K562 (cell line): ENCODE data around the gene FARSA. TPM values are rescaled to one million over a fixed set of nuclear protein-coding genes. Genes with fewer than 3 reads are reported as not detected.

Experiments used
- BRD4 ChIP-seq: fragments of 200-600 bp; sonication (generic); IDR thresholded peaks from 2 replicates; pipeline ENCODE4 v1.6.1; 2017; ENCODE audit warnings: inconsistent platforms
- ESRRA ChIP-seq: fragments of 450-650 bp; IDR thresholded peaks from 2 replicates; pipeline ENCODE4 v1.6.1; 2014; ENCODE audit warnings: low read depth, mild to moderate bottlenecking, moderate library complexity, borderline replicate concordance
- FIP1L1 ChIP-seq: fragments of 200-400 bp; formaldehyde crosslinking; IDR thresholded peaks from 2 replicates; pipeline ENCODE4 v1.6.1; 2018; ENCODE audit warnings: mild to moderate bottlenecking, low read depth, low read length; ENCODE audit not compliant: poor library complexity, severe bottlenecking
- FOXA3 ChIP-seq, 2 experiments: fragments of 450-650 bp in 1 of 2; sonication (generic) in 1 of 2; formaldehyde crosslinking; IDR thresholded peaks in 1 of 2; conservative IDR thresholded peaks in 1 of 2; 2 replicates each; pipeline versions ENCODE4 v1.4.0 to v1.8.0; 2020 to 2022; ENCODE audit warnings: mild to moderate bottlenecking in 2 of 2, missing genetic modification reagents in 1 of 2
- FUS ChIP-seq: fragments of 200-400 bp; formaldehyde crosslinking; optimal IDR thresholded peaks from 2 replicates; pipeline ENCODE3; 2017; ENCODE audit warnings: low read depth, low read length
- HIVEP1 ChIP-seq: fragments of 250-450 bp; sonication (Bioruptor Pico); IDR thresholded peaks from 2 replicates; pipeline ENCODE4 v1.4.0; 2020; ENCODE audit warnings: mild to moderate bottlenecking
- HMG20A ChIP-seq: fragments of 450-650 bp; formaldehyde crosslinking; conservative IDR thresholded peaks from 2 replicates; pipeline ENCODE4 v1.4.0; 2020; ENCODE audit warnings: mild to moderate bottlenecking, mixed read lengths
- HMG20B ChIP-seq: fragments of 250-450 bp; sonication (Bioruptor Pico); IDR thresholded peaks from 2 replicates; pipeline ENCODE4 v1.5.0; 2021; ENCODE audit warnings: mild to moderate bottlenecking
- KLF13 ChIP-seq: fragments of 450-650 bp; IDR thresholded peaks from 2 replicates; pipeline ENCODE4 v1.6.1; 2016; ENCODE audit warnings: missing genetic modification characterization, low read depth, mild to moderate bottlenecking, missing compliant biosample characterization, moderate library complexity, borderline replicate concordance
- MEIS2 ChIP-seq: fragments of 450-650 bp; IDR thresholded peaks from 2 replicates; pipeline ENCODE4 v1.6.1; 2014; ENCODE audit warnings: mild to moderate bottlenecking; ENCODE audit not compliant: partially characterized antibody
- MTF1 ChIP-seq: fragments of 250-450 bp; sonication (Bioruptor Pico); IDR thresholded peaks from 2 replicates; pipeline ENCODE4 v1.9.0; 2021; ENCODE audit warnings: moderate library complexity, mild to moderate bottlenecking, inconsistent platforms, borderline replicate concordance
- NFRKB ChIP-seq: fragments of 450-650 bp; IDR thresholded peaks from 2 replicates; pipeline ENCODE4 v1.6.1; 2016; ENCODE audit warnings: low read depth
- NR4A1 ChIP-seq, 2 experiments: fragments of 250-450 bp in 1 of 2; fragments of 450-650 bp in 1 of 2; sonication (Bioruptor Pico) in 1 of 2; IDR thresholded peaks; 2 replicates each; pipeline versions ENCODE4 v1.4.0 to v1.6.1; 2016 to 2020; ENCODE audit warnings: mild to moderate bottlenecking in 2 of 2, missing compliant biosample characterization in 1 of 2, missing genetic modification characterization in 1 of 2, moderate library complexity in 1 of 2
- RFX1 ChIP-seq: fragments of 450-650 bp; IDR thresholded peaks from 2 replicates; pipeline ENCODE4 v1.6.1; 2016; ENCODE audit warnings: mild to moderate bottlenecking, moderate library complexity
- SMAD3 ChIP-seq: fragments of 450-650 bp; formaldehyde crosslinking; conservative IDR thresholded peaks from 2 replicates; pipeline ENCODE4 v1.4.0; 2020; ENCODE audit warnings: mild to moderate bottlenecking
- TARDBP ChIP-seq: fragments of 450-650 bp; IDR thresholded peaks from 2 replicates; pipeline ENCODE4 v1.6.1; 2016
- TBP ChIP-seq: optimal IDR thresholded peaks from 2 replicates; pipeline ENCODE3; 2011; ENCODE audit warnings: low read depth, low read length, improper control_type of control experiment
- THRAP3 ChIP-seq: fragments of 450-650 bp; IDR thresholded peaks from 2 replicates; pipeline ENCODE4 v1.6.1; 2016; ENCODE audit warnings: mild to moderate bottlenecking, inconsistent platforms, borderline replicate concordance
- polyA plus RNA-seq, 8 experiments: library from polyadenylated mRNA; depleted of rRNA in 4 of 8; stranded (reverse) in 5 of 8; unstranded in 3 of 8; fragments of >200 nt; fragmentation: Nextera tagmentation in 2 of 8; fragmentation: Illumina TruSeq in 1 of 8; extraction: Ambion mirVana in 2 of 8; extraction: Trizol in 1 of 8; gene quantifications; 2 replicates each; pipeline versions ENCODE4 v1.2.1 to v1.2.3, GENCODE V29; 2011 to 2014; ENCODE audit warnings: inconsistent platforms in 1 of 8, missing spikeins in 1 of 8
- total RNA-seq, 7 experiments: library from RNA; depleted of rRNA in 6 of 7; stranded (reverse); fragments of >200 nt in 6 of 7; fragmentation: Illumina TruSeq in 2 of 7; extraction: Trizol in 2 of 7; gene quantifications; 2 replicates each; pipeline versions ENCODE4 v1.2.1 to v1.2.3, GENCODE V29; 2011 to 2021; ENCODE audit warnings: low replicate concordance in 1 of 7
- TF ChIP-seq, protein P1 (sequence below): fragments of 250-450 bp; sonication (Bioruptor Pico); IDR thresholded peaks from 2 replicates; pipeline ENCODE4 v1.5.0; 2022; ENCODE audit warnings: mild to moderate bottlenecking
- TF ChIP-seq, protein P2 (sequence below), 2 experiments: IDR thresholded peaks; 2 replicates each; pipeline ENCODE4 v1.6.1; 2011; ENCODE audit warnings: borderline replicate concordance in 1 of 2, control low read depth in 1 of 2, low read depth in 1 of 2, low read length in 1 of 2, mild to moderate bottlenecking in 1 of 2, mixed read lengths in 1 of 2, moderate library complexity in 1 of 2; ENCODE audit not compliant: insufficient read depth in 1 of 2, insufficient read length in 1 of 2, poor library complexity in 1 of 2, severe bottlenecking in 1 of 2; ENCODE audit errors: extremely low read depth in 1 of 2
- TF ChIP-seq, protein P3 (sequence below): fragments of 450-650 bp; IDR thresholded peaks from 2 replicates; pipeline ENCODE4 v1.6.1; 2017; ENCODE audit warnings: antibody characterized with exemption, mild to moderate bottlenecking

FARSA gene
- total and polyA plus RNA-seq, 9 of the 15 experiments (the other 6 are each of a cell fraction or from before 2014, with no cell fraction given): 25.2 to 237 (median 89.6) TPM

DNA sequence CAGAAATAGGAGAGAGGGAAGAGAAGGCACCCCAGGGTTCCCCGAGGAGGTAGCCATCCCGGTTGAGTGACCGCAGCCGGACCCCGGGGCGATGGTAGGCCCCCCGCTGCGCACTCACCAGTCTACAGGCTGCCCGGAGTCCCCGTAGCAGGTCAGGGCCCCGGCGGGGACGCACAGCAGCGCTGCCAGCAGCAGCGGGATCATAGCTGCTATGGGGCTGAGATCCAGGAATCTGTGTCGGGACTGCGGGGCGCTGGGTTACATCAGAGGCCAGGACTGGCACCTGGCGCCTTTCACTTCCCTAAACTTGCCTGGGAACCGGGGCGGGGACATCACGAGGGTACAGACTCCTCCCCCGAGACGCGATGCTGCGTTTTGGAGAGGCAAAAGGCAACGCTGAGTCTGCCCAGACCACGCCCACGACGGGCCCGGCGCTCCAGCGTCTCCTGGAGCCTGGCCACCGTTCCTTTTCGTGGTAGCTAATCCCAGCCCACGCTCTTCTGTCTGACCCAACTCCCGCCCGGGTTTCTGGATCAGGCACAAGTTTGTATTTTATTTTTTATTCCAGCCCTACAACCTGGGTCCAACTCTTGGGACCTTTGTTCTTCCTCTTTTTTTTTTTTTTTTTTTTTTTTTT lies 52.2 kb downstream of the FARSA start, which contains the start of gene DNASE2 (continued):
- TF ChIP-seq RFX1 (no peak), MEIS2 (no peak), FIP1L1 (no peak), NFRKB (no peak), KLF13 (tag) (no peak), HMG20B (CRISPR knock-in tag) (no peak), TBP (peak; percentile 45), BRD4 (no peak), THRAP3 (no peak), FUS (no peak), TARDBP (0 out of 2 replicates have a peak, but pooled peaks have one; percentile 29), NR4A1 (CRISPR knock-in tag; IDR thresholded peaks at IDR 0.05) (no peak), NR4A1 (tag; IDR thresholded peaks at IDR 0.05) (no peak), HMG20A (CRISPR knock-in tag) (no peak), FOXA3 (CRISPR knock-in tag; conservative IDR thresholded peaks at IDR 0.05 in 1 of 2, IDR thresholded peaks at IDR 0.05 in 1 of 2) (no peak), ESRRA (0 out of 2 replicates have a peak, but pooled peaks have one; percentile 27), SMAD3 (no peak), HIVEP1 (CRISPR knock-in tag) (no peak), MTF1 (CRISPR knock-in tag) (no peak)
- TF ChIP-seq, protein P1, sequence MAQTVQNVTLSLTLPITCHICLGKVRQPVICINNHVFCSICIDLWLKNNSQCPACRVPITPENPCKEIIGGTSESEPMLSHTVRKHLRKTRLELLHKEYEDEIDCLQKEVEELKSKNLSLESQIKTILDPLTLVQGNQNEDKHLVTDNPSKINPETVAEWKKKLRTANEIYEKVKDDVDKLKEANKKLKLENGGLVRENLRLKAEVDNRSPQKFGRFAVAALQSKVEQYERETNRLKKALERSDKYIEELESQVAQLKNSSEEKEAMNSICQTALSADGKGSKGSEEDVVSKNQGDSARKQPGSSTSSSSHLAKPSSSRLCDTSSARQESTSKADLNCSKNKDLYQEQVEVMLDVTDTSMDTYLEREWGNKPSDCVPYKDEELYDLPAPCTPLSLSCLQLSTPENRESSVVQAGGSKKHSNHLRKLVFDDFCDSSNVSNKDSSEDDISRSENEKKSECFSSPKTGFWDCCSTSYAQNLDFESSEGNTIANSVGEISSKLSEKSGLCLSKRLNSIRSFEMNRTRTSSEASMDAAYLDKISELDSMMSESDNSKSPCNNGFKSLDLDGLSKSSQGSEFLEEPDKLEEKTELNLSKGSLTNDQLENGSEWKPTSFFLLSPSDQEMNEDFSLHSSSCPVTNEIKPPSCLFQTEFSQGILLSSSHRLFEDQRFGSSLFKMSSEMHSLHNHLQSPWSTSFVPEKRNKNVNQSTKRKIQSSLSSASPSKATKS (CRISPR knock-in tag): no peak
- TF ChIP-seq, protein P2, sequence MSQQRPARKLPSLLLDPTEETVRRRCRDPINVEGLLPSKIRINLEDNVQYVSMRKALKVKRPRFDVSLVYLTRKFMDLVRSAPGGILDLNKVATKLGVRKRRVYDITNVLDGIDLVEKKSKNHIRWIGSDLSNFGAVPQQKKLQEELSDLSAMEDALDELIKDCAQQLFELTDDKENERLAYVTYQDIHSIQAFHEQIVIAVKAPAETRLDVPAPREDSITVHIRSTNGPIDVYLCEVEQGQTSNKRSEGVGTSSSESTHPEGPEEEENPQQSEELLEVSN (IDR thresholded peaks at IDR 0.05; ENCODE audit: borderline replicate concordance in 1 of 2, extremely low read depth in 1 of 2, insufficient read depth in 1 of 2, insufficient read length in 1 of 2, low read depth in 1 of 2, low read length in 1 of 2, poor library complexity in 1 of 2, severe bottlenecking in 1 of 2): peak in 1 of 2 experiments; percentile 56
- TF ChIP-seq, protein P3, sequence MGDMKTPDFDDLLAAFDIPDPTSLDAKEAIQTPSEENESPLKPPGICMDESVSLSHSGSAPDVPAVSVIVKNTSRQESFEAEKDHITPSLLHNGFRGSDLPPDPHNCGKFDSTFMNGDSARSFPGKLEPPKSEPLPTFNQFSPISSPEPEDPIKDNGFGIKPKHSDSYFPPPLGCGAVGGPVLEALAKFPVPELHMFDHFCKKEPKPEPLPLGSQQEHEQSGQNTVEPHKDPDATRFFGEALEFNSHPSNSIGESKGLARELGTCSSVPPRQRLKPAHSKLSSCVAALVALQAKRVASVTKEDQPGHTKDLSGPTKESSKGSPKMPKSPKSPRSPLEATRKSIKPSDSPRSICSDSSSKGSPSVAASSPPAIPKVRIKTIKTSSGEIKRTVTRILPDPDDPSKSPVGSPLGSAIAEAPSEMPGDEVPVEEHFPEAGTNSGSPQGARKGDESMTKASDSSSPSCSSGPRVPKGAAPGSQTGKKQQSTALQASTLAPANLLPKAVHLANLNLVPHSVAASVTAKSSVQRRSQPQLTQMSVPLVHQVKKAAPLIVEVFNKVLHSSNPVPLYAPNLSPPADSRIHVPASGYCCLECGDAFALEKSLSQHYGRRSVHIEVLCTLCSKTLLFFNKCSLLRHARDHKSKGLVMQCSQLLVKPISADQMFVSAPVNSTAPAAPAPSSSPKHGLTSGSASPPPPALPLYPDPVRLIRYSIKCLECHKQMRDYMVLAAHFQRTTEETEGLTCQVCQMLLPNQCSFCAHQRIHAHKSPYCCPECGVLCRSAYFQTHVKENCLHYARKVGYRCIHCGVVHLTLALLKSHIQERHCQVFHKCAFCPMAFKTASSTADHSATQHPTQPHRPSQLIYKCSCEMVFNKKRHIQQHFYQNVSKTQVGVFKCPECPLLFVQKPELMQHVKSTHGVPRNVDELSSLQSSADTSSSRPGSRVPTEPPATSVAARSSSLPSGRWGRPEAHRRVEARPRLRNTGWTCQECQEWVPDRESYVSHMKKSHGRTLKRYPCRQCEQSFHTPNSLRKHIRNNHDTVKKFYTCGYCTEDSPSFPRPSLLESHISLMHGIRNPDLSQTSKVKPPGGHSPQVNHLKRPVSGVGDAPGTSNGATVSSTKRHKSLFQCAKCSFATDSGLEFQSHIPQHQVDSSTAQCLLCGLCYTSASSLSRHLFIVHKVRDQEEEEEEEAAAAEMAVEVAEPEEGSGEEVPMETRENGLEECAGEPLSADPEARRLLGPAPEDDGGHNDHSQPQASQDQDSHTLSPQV: no peak
